OCI-LY7 (cell line): ENCODE measurements around the gene CNOT6.

Experiments
- CTCF ChIP-seq: fragments of 200-600 bp; sonication (generic); conservative IDR thresholded peaks from 2 replicates; pipeline ENCODE4 v1.5.1; 2014; ENCODE audit warnings: mild to moderate bottlenecking, antibody characterized with exemption, low read length, moderate library complexity, mixed read lengths
- EZH2phosphoT487 ChIP-seq: fragments of 200-600 bp; sonication (generic); IDR thresholded peaks from 2 replicates; pipeline ENCODE4 v1.6.1; 2018; ENCODE audit warnings: low read depth, borderline replicate concordance, mild to moderate bottlenecking, mixed run types, antibody characterized with exemption, low read length, moderate library complexity, mixed read lengths

DNA sequence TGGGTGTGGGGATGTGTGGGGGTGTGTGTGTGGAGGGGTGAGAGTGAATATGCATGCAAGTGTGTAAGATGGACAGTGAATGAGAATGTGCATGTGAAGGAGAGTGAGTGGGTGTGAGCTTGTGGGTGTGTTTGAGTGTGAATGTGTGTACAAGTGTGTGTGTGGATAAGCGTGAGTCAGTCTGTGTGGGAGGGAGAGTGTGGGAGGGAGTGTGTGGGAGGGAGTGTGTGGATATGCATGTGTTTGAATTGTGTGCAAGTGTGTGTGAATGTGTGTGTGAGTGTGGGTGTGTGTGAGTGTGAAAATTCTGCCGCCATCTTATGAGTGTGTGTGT is 100.8 kb downstream of the CNOT6 start:
- TF ChIP-seq CTCF: no peak
- no peak for TF ChIP-seq EZH2phosphoT487
